ENCODE measurements around the gene NR3C1.

- TF ChIP-seq CTCF (IDR thresholded peaks at IDR 0.05) (no peak), ZFX (IDR thresholded peaks at IDR 0.05; ENCODE audit: borderline replicate concordance) (no peak)
These were observed 223 bp downstream of the NR3C1 start for GRCh38 chr5:143403334-143403592.

Data from 22Rv1 (cell line).